GM18868 (cell line): Measurements from ENCODE around the gene FLT3.
"Not testable (repeated sequence)": the region's sequence is repeated elsewhere in the genome, so short reads cannot be mapped to it uniquely, and the experiment has no call there.

ENCODE experiments used
- ATAC-seq: cut with Tn5 transposase; IDR thresholded peaks from one replicate; pipeline ENCODE4 v1.9.1; 2021; ENCODE audit warnings: mild to moderate bottlenecking, moderate library complexity; ENCODE audit not compliant: unreplicated experiment

The FLT3 gene

DNA sequence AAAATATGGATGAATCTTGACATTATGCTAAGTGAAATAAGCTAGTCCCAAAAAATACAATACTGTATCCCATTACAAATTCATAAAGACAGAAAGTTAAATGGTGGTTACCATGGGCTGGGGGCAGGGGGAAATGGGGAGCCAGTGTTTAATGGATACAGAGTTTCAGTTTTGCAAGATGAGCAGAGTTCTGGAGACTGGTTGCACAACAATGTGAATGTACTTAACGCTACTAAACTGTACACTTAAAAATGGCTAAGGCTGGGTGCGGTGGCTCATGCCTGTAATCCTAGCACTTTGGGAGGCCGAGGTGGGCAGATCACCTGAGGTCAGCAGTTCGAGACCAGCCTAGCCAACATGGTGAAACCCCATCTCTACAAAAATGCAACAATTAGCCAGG lies 1.5 kb upstream of the FLT3 start:
- ATAC-seq = not testable (repeated sequence)

- no peak for ATAC-seq
These were observed 803 bp downstream of the FLT3 start for GRCh38 chr13:28099396-28100149.

DNA sequence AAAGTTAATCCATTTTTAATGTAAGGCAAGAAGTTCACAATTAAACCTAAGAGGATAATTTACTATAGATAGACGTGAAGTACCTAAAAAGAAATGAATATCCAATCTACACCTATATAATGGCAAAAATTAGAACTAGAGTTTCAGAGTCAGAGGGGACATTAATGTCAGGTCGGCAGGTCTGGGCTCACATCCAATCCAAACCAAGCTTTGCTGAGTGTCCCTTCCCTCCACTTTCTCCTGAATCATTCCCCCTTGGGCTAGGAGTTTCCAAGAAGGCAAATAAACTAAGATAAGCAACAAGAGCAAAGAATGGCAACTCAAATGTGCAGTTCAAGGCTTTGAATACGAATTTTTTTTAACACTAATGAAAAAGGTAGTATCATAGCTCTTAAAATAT lies 2.9 kb downstream of the FLT3 start:
- no peak for ATAC-seq

DNA sequence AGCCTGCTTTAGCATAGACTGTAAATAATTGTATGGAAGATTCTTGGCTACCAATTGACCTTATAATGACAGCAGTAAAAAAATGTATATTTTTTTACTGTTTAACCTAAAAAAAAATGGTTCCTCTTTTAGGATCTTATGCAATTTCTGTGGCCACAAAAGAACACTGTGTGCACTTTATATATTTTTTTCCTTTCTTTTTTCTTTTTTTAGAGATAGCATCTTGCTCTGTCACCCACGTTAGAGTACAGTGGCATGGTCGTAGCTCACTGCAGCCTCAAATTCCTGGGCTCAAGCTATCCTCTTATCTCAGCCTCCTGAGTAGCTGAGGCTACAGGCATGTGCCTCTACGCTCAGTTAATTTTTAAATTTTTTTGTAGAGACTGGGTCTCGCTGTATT lies 6.1 kb downstream of the FLT3 start:
- ATAC-seq = no peak

DNA sequence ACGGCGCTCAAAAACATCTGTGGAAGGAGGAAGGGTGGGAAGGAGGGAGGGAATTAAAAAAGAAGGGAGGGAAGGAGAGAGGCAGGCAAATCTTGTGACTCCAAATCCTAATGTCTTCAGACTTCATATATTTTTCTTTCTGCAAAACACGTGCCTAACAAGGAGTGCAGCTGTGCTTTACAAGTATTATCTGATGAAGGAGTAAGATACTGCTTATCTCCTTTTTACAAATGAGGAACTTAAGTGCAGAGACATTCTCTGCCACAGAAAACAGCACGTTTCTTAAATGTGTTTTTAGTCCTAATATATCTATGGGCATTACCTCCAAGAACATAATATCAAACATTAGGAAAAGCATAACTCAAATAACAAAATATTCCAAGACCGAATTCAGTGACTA lies 6.5 kb downstream of the FLT3 start:
- ATAC-seq = no peak

DNA sequence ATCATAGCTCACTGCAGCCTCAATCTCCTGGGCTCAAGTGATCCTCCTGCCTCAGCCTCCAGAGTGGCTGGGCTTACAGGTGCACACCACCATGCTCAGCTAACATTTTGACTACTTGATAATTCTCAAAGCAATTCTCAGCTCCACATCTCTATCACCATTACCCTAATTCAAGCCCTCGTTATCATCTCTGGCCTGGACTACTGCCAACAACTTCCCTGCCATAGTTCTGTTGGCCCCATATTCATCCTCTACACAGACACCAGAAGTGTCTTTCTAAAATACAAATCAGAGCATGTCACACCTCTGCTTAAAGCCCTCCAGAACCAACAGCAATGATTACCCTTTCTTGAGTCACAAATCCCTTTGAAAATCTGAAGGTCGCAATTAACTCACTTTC lies 7.9 kb downstream of the FLT3 start:
- ATAC-seq = no peak

DNA sequence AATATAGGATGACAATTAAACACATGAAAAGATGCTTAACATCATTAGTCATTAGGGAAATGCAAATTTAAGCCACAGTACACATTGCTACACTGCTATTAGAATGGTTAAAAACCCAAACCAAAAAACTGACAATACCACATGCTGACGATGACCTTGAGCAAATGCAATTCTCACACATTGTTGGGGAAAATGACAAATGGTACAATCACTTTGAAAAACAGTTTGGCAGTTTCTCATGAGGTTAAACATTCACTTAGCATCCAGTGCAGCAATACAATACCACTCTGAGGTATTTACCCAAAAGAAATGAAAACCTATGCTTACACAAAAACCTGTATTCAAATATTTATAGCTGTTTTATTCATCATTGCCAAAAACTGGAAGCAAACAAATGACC lies 11.3 kb downstream of the FLT3 start:
- no peak for ATAC-seq

GRCh38 chr13:28077820-28078219 lies 22.6 kb downstream of the FLT3 start:
- not testable (repeated sequence) for ATAC-seq

- ATAC-seq = no peak
These were observed 23.1 kb downstream of the FLT3 start for GRCh38 chr13:28077231-28077630.

- no peak for ATAC-seq
These were observed 29.0 kb downstream of the FLT3 start for GRCh38 chr13:28071424-28071823.

GRCh38 chr13:28067491-28067890 lies 32.9 kb downstream of the FLT3 start:
- ATAC-seq = no peak

DNA sequence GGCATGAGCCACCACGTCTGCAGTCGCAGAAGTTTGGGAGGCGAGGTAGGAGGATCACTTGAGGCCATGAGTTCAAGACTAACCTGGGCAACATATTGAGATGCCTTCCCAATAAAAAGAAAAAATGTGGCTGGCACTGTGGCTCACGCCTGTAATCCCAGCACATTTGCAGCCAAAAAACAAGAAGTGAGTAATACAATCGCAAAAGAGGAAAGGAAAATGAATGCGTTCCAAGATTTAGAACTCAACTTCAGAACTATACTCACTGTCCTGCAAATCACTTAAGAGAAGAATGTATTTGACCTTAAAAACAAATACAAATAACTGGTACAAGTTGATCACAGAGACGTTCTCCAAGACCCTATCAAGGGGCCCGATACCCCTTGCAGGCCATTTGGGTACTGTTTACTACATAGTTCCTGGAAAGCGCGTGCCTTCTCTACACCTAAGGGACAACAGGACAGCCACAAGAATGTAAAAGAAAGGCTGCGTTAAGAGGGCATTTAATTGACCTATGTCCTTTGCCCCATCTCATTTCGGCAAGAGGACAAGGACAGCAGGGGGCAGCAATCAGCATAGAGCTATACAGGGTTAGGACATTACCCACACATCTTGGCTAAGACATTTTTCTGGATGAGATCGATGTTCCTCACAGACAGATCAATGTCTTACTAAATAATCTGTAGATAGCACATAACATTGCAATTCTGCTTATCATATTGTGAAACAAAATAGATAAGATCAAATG lies 41.3 kb downstream of the FLT3 start:
- no peak for ATAC-seq

GRCh38 chr13:28056970-28057712 lies 43.2 kb downstream of the FLT3 start:
- peak; percentile 80 for ATAC-seq

DNA sequence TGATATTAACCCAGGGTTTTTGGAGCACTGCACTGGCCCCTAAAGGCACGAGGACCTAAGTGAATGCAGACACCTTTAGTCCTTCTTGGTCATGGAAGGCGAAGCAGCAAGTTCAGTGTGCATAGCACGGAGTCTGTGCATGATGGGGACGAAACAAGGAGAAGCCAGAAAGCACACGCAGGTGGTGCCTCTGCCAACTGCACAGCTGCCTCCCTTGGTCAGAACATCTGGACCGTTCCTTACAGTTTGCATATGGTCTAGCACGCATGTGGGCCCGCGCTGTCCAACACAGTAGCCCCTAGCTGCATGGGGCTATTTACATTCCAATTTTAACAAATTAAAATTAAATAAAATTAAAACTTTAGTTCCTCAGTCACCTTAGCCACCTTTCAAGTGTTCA lies 44.0 kb downstream of the FLT3 start:
- ATAC-seq = no peak

DNA sequence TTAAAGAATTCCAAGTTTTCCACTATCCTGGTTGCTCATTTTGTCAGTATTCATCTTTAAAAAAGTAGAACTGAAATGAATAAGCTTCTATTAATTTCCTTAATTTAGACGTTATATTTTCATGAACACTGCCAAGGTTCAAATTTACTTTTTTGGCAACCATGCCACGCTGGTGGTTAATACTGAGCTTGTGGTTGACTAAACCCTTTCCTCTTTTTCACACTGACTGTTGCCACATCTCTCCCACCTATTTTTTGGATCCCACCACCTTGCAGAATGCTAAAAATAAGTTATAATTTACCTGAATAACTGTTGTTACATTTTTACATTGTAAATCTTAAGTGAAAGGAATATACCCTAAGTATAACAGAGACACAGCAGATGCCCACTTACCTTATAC lies 45.0 kb downstream of the FLT3 start:
- ATAC-seq = no peak

GRCh38 chr13:28052945-28053344 lies 47.4 kb downstream of the FLT3 start:
- ATAC-seq = no peak

DNA sequence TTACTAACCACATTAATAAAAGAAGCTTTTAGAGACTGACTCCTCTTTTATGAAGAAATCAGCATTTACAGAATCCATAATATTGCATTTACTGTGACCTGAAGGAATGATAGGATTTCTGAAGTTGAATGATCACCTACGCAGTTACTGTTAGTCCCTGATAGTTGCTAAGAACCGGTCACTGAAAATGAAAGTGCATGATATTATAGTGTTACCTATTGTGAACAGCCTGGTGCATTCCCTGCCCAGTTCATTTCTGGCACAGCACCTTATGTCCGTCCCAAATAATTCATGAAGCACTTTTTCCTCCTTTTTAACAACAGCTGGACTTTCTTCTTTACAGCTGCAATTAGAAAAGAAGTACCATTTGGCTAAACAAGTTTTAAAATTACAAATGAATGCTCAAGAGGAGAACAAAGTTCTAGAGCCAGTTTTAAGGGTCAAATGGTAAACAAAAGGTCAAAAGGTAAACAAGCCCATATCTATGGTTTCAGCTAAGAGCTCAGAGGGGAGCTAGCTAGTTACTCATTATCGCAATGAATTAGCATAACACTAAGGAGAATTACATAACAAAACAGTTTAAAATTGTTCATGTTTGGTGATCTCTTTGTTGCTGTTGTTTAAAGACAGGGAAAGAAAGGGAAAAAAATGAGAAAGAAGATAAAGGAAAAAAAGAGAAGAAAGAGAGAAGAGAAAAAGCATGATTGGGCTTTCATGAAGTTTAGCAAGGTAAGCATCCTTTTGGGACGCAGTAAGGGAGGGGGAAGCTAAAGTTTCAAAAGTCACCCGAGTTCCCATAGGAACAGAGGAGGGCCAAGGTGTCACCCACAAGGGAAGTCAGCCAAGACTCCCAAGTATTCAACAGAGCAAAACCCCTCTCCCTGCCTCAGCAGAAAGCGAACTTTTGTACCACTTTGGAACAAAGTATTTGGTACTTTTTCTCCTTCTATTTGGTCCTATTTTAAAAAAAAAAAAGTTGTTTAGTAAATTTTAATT lies 50.2 kb downstream of the FLT3 start:
- ATAC-seq = peak; percentile 42

DNA sequence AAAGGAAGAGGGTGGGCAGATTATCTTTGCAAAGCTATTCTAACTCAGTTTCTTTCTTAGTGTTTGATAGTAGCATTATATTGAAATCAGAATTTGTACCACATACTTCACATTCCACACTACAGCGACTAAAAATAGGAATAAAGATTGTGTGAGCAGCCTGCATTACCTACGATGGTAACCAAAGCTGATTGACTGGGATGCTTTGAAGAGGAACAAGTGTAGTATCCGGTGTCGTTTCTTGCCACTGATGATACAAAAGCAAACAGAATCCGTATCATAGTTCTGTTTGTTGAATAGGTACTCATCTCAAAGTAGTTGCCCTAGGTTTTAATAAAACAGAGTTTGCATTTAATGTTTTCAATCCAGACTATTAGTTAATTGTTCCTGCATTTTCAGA lies 51.2 kb downstream of the FLT3 start:
- ATAC-seq = no peak

GRCh38 chr13:28048768-28049167 lies 51.6 kb downstream of the FLT3 start:
- ATAC-seq = no peak

- peak; percentile 90 for ATAC-seq
These were observed 52.5 kb downstream of the FLT3 start for GRCh38 chr13:28047757-28048388.
